ENCODE results near the gene PPIL1.

The PPIL1 gene

GRCh38 chr6:36837022-36837339 lies 37.6 kb downstream of the PPIL1 start:
- Histone ChIP-seq H2AFZ (ENCODE audit: low read length) (no peak overlapping the region), H3K36me3 (replicated peaks; ENCODE audit: insufficient read depth, low read length) (no peaks in the 10 kb centered on the region), H3K9ac (ENCODE audit: low read length) (no peak overlapping the region), H3K27ac (ENCODE audit: low read length) (no peak overlapping the region), H3F3A (ENCODE audit: insufficient read depth, low read length) (no peaks in the 10 kb centered on the region), H3K4me1 (ENCODE audit: low read length) (no peaks in the 10 kb centered on the region), H3K9me2 (replicated peaks; ENCODE audit: insufficient read depth, low read length) (no peaks in the 10 kb centered on the region), H3K27me3 (replicated peaks; ENCODE audit: insufficient read depth, low read length) (peaks cover 8% of the 10 kb centered on the region; the same call in 1 of the 2 replicates), H3K4me2 (ENCODE audit: low read depth, low read length) (no peak overlapping the region), H3K4me3 (ENCODE audit: low read length) (no peak overlapping the region), H4K20me1 (ENCODE audit: insufficient read depth, low read length) (no peaks in the 10 kb centered on the region), H3K79me2 (ENCODE audit: low read length) (no peaks in the 10 kb centered on the region), H3K9me3 (replicated peaks; ENCODE audit: insufficient read depth, low read length) (no peaks in the 10 kb centered on the region)
- DNase-seq = no peak
- TF ChIP-seq EZH2 (optimal IDR thresholded peaks at IDR 0.05; ENCODE audit: low read depth, low read length) = no peak

GRCh38 chr6:36836111-36837021 lies 38.2 kb downstream of the PPIL1 start:
- Histone ChIP-seq H4K20me1 (ENCODE audit: insufficient read depth, low read length) (no peaks in the 10 kb centered on the region), H3F3A (ENCODE audit: insufficient read depth, low read length) (no peaks in the 10 kb centered on the region), H3K4me1 (ENCODE audit: low read length) (no peaks in the 10 kb centered on the region), H3K27me3 (replicated peaks; ENCODE audit: insufficient read depth, low read length) (peaks cover 8% of the 10 kb centered on the region; the same call in 1 of the 2 replicates), H3K36me3 (replicated peaks; ENCODE audit: insufficient read depth, low read length) (no peaks in the 10 kb centered on the region), H3K9me2 (replicated peaks; ENCODE audit: insufficient read depth, low read length) (no peaks in the 10 kb centered on the region), H2AFZ (ENCODE audit: low read length) (no peak overlapping the region), H3K27ac (ENCODE audit: low read length) (no peak overlapping the region), H3K9ac (ENCODE audit: low read length) (no peak overlapping the region), H3K4me2 (ENCODE audit: low read depth, low read length) (no peak overlapping the region), H3K79me2 (ENCODE audit: low read length) (no peaks in the 10 kb centered on the region), H3K4me3 (ENCODE audit: low read length) (no peak overlapping the region), H3K9me3 (replicated peaks; ENCODE audit: insufficient read depth, low read length) (no peaks in the 10 kb centered on the region)
- TF ChIP-seq EZH2phosphoT487 (IDR thresholded peaks at IDR 0.05; ENCODE audit: low read length) (no peak), EZH2 (optimal IDR thresholded peaks at IDR 0.05; ENCODE audit: low read depth, low read length) (no peak), CTCF (IDR thresholded peaks at IDR 0.05; ENCODE audit: low read length) (no peak)
- DNase-seq = no peak

- H3K27me3 ChIP-seq (replicated peaks; ENCODE audit: insufficient read depth, low read length) = peaks cover 8% of the 10 kb centered on the region; the same call in 1 of the 2 replicates
- H3K9me2 ChIP-seq (replicated peaks; ENCODE audit: insufficient read depth, low read length) = no peaks in the 10 kb centered on the region
- TF ChIP-seq CTCF (IDR thresholded peaks at IDR 0.05; ENCODE audit: low read length) (no peak), EZH2phosphoT487 (IDR thresholded peaks at IDR 0.05; ENCODE audit: low read length) (no peak), EZH2 (optimal IDR thresholded peaks at IDR 0.05; ENCODE audit: low read depth, low read length) (no peak)
- H2AFZ ChIP-seq (ENCODE audit: low read length) = no peak overlapping the region
- H3K4me1 ChIP-seq (ENCODE audit: low read length) = no peaks in the 10 kb centered on the region
- H3K4me3 ChIP-seq (ENCODE audit: low read length) = no peak overlapping the region
- no peaks in the 10 kb centered on the region for H4K20me1 ChIP-seq (ENCODE audit: insufficient read depth, low read length)
- no peak for DNase-seq
- no peak overlapping the region for H3K4me2 ChIP-seq (ENCODE audit: low read depth, low read length)
- no peaks in the 10 kb centered on the region for H3K36me3 ChIP-seq (replicated peaks; ENCODE audit: insufficient read depth, low read length)
- no peaks in the 10 kb centered on the region for H3K79me2 ChIP-seq (ENCODE audit: low read length)
- H3K27ac ChIP-seq (ENCODE audit: low read length) = no peak overlapping the region
- H3K9ac ChIP-seq (ENCODE audit: low read length) = no peak overlapping the region
- no peaks in the 10 kb centered on the region for H3F3A ChIP-seq (ENCODE audit: insufficient read depth, low read length)
- no peaks in the 10 kb centered on the region for H3K9me3 ChIP-seq (replicated peaks; ENCODE audit: insufficient read depth, low read length)
Measured at GRCh38 chr6:36834576-36835341, 39.8 kb downstream of the PPIL1 start.

Data from MM.1S (cell line).